ENCODE measurements around the gene BAX. TPM values are rescaled to one million over a fixed set of nuclear protein-coding genes. Genes with fewer than 3 reads are reported as not detected.
A peak's percentile ranks its signal among the peaks of the same experiment; 100 is the strongest.

Gene BAX
- polyA plus RNA-seq, 1 of the 3 experiments (the other 2 are of a cell fraction), result 640 TPM

- no peak for TF ChIP-seq MXI1 (IDR thresholded peaks at IDR 0.05; ENCODE audit: low read depth, low read length)
- TF ChIP-seq RAD21 (IDR thresholded peaks at IDR 0.05; ENCODE audit: low read length), result no peak
- TF ChIP-seq USF1 (IDR thresholded peaks at IDR 0.05; ENCODE audit: borderline replicate concordance, low read depth), result no peak
- TF ChIP-seq USF2 (IDR thresholded peaks at IDR 0.05; ENCODE audit: borderline replicate concordance, low read depth, low read length), result no peak
- TF ChIP-seq, protein P1, sequence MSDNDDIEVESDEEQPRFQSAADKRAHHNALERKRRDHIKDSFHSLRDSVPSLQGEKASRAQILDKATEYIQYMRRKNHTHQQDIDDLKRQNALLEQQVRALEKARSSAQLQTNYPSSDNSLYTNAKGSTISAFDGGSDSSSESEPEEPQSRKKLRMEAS (IDR thresholded peaks at IDR 0.05; ENCODE audit: low read depth), result no peak
- no peak for TF ChIP-seq TEAD4 (IDR thresholded peaks at IDR 0.05; ENCODE audit: borderline replicate concordance, insufficient read depth)
- TF ChIP-seq YY1 (IDR thresholded peaks at IDR 0.05; ENCODE audit: low read depth), result no peak
- TF ChIP-seq EP300 (IDR thresholded peaks at IDR 0.05; ENCODE audit: borderline replicate concordance in 1 of 2, low read depth in 1 of 2, low read length in 1 of 2), result no peak
- TF ChIP-seq, protein P2, sequence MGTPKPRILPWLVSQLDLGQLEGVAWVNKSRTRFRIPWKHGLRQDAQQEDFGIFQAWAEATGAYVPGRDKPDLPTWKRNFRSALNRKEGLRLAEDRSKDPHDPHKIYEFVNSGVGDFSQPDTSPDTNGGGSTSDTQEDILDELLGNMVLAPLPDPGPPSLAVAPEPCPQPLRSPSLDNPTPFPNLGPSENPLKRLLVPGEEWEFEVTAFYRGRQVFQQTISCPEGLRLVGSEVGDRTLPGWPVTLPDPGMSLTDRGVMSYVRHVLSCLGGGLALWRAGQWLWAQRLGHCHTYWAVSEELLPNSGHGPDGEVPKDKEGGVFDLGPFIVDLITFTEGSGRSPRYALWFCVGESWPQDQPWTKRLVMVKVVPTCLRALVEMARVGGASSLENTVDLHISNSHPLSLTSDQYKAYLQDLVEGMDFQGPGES (IDR thresholded peaks at IDR 0.05; ENCODE audit: low read depth, low read length), result no peak
- no peak for TF ChIP-seq ELF1 (IDR thresholded peaks at IDR 0.05)
- TF ChIP-seq FOXJ3 (CRISPR knock-in tag; IDR thresholded peaks at IDR 0.05), result no peak
- no peak for TF ChIP-seq POLR2AphosphoS5 (IDR thresholded peaks at IDR 0.05; ENCODE audit: low read depth, low read length)
- no peak for TF ChIP-seq RCOR1 (IDR thresholded peaks at IDR 0.05; ENCODE audit: low read length)
- no peak for TF ChIP-seq TAF1 (IDR thresholded peaks at IDR 0.05; ENCODE audit: borderline replicate concordance, low read depth, low read length)
- TF ChIP-seq JUND (IDR thresholded peaks at IDR 0.05), result no peak
- no peak for TF ChIP-seq RFX5 (IDR thresholded peaks at IDR 0.05; ENCODE audit: low read length)
- TF ChIP-seq, protein P3, sequence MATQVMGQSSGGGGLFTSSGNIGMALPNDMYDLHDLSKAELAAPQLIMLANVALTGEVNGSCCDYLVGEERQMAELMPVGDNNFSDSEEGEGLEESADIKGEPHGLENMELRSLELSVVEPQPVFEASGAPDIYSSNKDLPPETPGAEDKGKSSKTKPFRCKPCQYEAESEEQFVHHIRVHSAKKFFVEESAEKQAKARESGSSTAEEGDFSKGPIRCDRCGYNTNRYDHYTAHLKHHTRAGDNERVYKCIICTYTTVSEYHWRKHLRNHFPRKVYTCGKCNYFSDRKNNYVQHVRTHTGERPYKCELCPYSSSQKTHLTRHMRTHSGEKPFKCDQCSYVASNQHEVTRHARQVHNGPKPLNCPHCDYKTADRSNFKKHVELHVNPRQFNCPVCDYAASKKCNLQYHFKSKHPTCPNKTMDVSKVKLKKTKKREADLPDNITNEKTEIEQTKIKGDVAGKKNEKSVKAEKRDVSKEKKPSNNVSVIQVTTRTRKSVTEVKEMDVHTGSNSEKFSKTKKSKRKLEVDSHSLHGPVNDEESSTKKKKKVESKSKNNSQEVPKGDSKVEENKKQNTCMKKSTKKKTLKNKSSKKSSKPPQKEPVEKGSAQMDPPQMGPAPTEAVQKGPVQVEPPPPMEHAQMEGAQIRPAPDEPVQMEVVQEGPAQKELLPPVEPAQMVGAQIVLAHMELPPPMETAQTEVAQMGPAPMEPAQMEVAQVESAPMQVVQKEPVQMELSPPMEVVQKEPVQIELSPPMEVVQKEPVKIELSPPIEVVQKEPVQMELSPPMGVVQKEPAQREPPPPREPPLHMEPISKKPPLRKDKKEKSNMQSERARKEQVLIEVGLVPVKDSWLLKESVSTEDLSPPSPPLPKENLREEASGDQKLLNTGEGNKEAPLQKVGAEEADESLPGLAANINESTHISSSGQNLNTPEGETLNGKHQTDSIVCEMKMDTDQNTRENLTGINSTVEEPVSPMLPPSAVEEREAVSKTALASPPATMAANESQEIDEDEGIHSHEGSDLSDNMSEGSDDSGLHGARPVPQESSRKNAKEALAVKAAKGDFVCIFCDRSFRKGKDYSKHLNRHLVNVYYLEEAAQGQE (IDR thresholded peaks at IDR 0.05; ENCODE audit: low read depth, low read length), result no peak
- no peak for TF ChIP-seq GATA2 (CRISPR knock-in tag; IDR thresholded peaks at IDR 0.05)
- H3K27me3 ChIP-seq (ENCODE audit: insufficient read depth), result no peaks in the 10 kb centered on the region
- CTCF ChIA-PET, result interaction anchor here (0.9 to 6.2 kb wide), 5 partner anchors 9 to 145 kb away, joined by 3 to 54 read pairs (median 27); no protein-coding TSS in a partner anchor
- H3K9me3 ChIP-seq, result no peaks in the 10 kb centered on the region
- no peak overlapping the region for H3K27ac ChIP-seq (ENCODE audit: low read depth in 2 of 2, low read length in 1 of 2)
- 91% methylated on average over 19 of the region's 22 CpGs for WGBS (ENCODE audit: low lambda C conversion rate)
- H3K9me2 ChIP-seq, result no peaks in the 10 kb centered on the region
- no peak for DNase-seq
- H3F3A ChIP-seq (replicated peaks; ENCODE audit: insufficient read depth), result peaks cover 8% of the 10 kb centered on the region
- H3K36me3 ChIP-seq (replicated peaks in 1 of 2; ENCODE audit: control insufficient read depth in 1 of 2, insufficient read depth in 2 of 2, low read length in 1 of 2), result peaks cover 0 to 27% of the 10 kb centered on the region in 2 experiments
- POLR2A ChIA-PET, result interaction anchor here (0.6 kb wide), 1 partner anchor 252 kb away, joined by 3 read pairs; no protein-coding TSS in a partner anchor
- no peak overlapping the region for H2AFZ ChIP-seq (ENCODE audit: low read depth)
- peak overlapping the region in 1 of 2 experiments; percentile 99; a peak in 1 of 4 replicates for H3K4me3 ChIP-seq (ENCODE audit: low read depth in 2 of 2, low read length in 1 of 2)
- H3K79me2 ChIP-seq (ENCODE audit: insufficient read depth), result peaks cover 64% of the 10 kb centered on the region
- H3K9ac ChIP-seq, result no peak overlapping the region
- peak overlapping the region; percentile 100; the same call in 1 of the 2 replicates for H3K4me2 ChIP-seq
- H3K4me1 ChIP-seq (ENCODE audit: control insufficient read depth in 1 of 2, insufficient read depth in 2 of 2, low read depth in 1 of 2, low read length in 1 of 2), result peaks cover 0 to 17% of the 10 kb centered on the region in 2 experiments; a peak in 1 of 4 replicates
- no peaks in the 10 kb centered on the region for H4K20me1 ChIP-seq (ENCODE audit: insufficient read depth)
Measured at GRCh38 chr19:48991011-48991609, 36.4 kb downstream of the BAX start.

All from SK-N-SH (cell line).